ENCODE results near the gene EXOSC2. TPM values are rescaled to one million over a fixed set of nuclear protein-coding genes. Genes with fewer than 3 reads are reported as not detected.

EXOSC2 gene, protein sequence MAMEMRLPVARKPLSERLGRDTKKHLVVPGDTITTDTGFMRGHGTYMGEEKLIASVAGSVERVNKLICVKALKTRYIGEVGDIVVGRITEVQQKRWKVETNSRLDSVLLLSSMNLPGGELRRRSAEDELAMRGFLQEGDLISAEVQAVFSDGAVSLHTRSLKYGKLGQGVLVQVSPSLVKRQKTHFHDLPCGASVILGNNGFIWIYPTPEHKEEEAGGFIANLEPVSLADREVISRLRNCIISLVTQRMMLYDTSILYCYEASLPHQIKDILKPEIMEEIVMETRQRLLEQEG
- total RNA-seq (2022; extraction: Qiagen RNA extraction; ENCODE audit: low read depth): 49.2 to 63.8 TPM (median 51.6 TPM) in 5 replicates

DNA sequence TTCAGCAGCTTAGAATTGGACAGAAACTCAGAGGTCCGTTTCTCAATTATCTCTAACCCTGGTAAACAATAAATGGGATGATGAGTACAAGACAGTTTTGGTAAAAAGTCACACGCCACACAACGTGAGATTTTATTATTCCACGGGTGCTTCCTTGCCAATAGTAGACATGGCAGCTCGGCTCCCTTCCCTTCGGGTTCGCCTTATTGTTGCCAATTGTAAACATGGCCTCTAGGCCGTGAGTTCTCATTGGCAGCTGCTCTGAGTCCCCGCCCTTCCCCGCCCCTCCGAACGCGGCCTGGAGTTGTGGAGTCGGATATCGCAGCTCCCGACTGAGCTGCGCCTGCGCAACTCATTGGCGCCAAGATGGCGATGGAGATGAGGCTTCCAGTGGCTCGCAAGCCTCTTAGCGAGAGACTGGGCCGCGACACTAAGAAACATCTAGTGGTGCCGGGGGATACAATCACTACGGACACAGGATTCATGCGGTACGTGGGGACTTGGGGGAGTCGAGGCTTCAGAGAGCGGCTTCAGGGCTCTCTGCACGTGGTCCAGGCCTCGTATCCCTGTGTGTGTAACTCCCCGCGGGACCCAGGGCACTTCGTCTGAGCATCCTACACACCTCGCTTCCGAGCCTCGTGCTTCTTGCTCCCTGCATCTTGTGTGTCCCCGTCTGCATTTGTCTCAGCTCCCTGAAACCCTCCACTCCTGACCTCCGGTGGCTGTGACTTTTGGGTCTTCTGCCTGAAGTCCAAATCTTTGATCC is at the start of gene EXOSC2:
TSS of gene EXOSC2 (plus strand) at position 355 of the 766 bp plus-strand sequence. CDS start at position 367, 12 bp downstream.

DNA sequence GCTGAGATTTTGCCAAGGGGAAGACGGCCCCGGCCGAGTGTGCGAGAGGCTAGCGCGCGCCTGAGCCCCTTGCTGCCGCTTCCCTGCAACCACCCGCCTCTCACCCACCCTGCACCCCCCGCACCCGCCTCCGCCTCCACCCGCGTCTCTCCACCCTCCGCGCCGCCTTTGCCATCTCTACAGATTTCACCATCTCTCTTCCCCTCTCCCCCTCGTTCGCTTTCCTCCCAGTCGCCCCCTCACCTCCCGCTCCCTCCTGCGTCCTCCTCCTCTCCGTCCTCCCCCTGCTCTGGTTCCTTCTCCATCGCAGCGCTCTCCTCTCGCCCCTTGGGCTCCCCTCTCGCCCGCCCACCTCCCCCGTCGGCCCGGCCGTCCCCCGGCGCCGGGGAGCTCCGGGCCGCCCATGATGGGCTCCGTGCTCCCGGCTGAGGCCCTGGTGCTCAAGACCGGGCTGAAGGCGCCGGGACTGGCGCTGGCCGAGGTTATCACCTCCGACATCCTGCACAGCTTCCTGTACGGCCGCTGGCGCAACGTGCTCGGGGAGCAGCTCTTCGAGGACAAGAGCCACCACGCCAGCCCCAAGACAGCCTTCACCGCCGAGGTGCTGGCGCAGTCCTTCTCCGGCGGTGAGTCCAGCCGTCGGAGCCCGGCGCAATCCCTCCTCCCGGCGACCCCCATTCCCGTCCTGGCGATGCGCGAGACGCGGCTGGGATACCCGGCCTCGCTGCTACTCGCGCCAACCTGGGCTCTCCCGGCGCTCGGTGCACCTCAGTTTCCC is 29.1 kb upstream of the EXOSC2 start, which contains the start of gene PRDM12:
TSS of gene PRDM12 (plus strand) at position 344 of the 778 bp plus-strand sequence. CDS start at position 404, 60 bp downstream.

Other genes starting within 250 kb of the EXOSC2 start
- 16.8 to 19.4 TPM (median 17.6 TPM) in 5 replicates for gene ASS1, start 248.8 kb upstream of the EXOSC2 start, total RNA-seq (2022; extraction: Qiagen RNA extraction; ENCODE audit: low read depth)
- gene FUBP3, start 114.2 kb upstream of the EXOSC2 start, total RNA-seq (2022; extraction: Qiagen RNA extraction; ENCODE audit: low read depth): 46.0 to 53.3 TPM (median 48.7 TPM) in 5 replicates
- gene PRDM12, start 29.2 kb upstream of the EXOSC2 start, total RNA-seq (2022; extraction: Qiagen RNA extraction; ENCODE audit: low read depth): 0.17 to 0.44 TPM (median 0.35 TPM) in 5 replicates
- 43.2 to 59.0 TPM (median 53.6 TPM) in 5 replicates for gene ABL1, start 141.5 kb downstream of the EXOSC2 start, total RNA-seq (2022; extraction: Qiagen RNA extraction; ENCODE audit: low read depth)
- gene QRFP, start 203.0 kb downstream of the EXOSC2 start, total RNA-seq (2022; extraction: Qiagen RNA extraction; ENCODE audit: low read depth): not detected in 5 replicates
- 11.5 to 18.2 TPM (median 15.7 TPM) in 5 replicates for gene FIBCD1, start 245.5 kb downstream of the EXOSC2 start, total RNA-seq (2022; extraction: Qiagen RNA extraction; ENCODE audit: low read depth)